ENCODE measurements around the gene SPANXA2.
"Not testable (repeated sequence)": the region's sequence is repeated elsewhere in the genome, so short reads cannot be mapped to it uniquely, and the experiment has no call there.

The SPANXA2 gene

GRCh38 chrX:141589408-141589807, at the start of gene SPANXA2:
Gene SPANXA2 (plus strand): TSS chrX:141589708. CDS start chrX:141589768, 60 bp downstream.
- DNase-seq (ENCODE audit: low read depth in 3 of 3): not testable (repeated sequence)

- not testable (repeated sequence) for DNase-seq (ENCODE audit: low read depth in 3 of 3)
These were observed 47.0 kb upstream of the SPANXA2 start for GRCh38 chrX:141542551-141542950.

- not testable (repeated sequence) for DNase-seq (ENCODE audit: low read depth in 3 of 3)
These were observed 4.9 kb upstream of the SPANXA2 start, which contains the start of gene SPANXA1 for GRCh38 chrX:141584638-141585037. Gene SPANXA1 (minus strand): TSS chrX:141584738. CDS start chrX:141584678, 60 bp downstream.

GRCh38 chrX:141609111-141609510, 19.6 kb downstream of the SPANXA2 start:
- DNase-seq (ENCODE audit: low read depth in 3 of 3): no peak

GRCh38 chrX:141619336-141619735, 29.8 kb downstream of the SPANXA2 start:
- no peak for DNase-seq (ENCODE audit: low read depth in 3 of 3)

GRCh38 chrX:141632124-141632523, 42.6 kb downstream of the SPANXA2 start:
- no peak for DNase-seq (ENCODE audit: low read depth in 3 of 3)

GRCh38 chrX:141638550-141638949, 49.0 kb downstream of the SPANXA2 start:
- DNase-seq (ENCODE audit: low read depth in 3 of 3): no peak

Data from stimulated activated CD4-positive, alpha-beta T cell treated with anti-CD3 and anti-CD28 coated beads, TNF-alpha, amount 100 ng/mL, for 24 hours (primary cell).